Measurements from ENCODE around the gene GAL3ST1.
"Not testable (repeated sequence)": the region's sequence is repeated elsewhere in the genome, so short reads cannot be mapped to it uniquely, and the experiment has no call there.

GAL3ST1 gene, protein sequence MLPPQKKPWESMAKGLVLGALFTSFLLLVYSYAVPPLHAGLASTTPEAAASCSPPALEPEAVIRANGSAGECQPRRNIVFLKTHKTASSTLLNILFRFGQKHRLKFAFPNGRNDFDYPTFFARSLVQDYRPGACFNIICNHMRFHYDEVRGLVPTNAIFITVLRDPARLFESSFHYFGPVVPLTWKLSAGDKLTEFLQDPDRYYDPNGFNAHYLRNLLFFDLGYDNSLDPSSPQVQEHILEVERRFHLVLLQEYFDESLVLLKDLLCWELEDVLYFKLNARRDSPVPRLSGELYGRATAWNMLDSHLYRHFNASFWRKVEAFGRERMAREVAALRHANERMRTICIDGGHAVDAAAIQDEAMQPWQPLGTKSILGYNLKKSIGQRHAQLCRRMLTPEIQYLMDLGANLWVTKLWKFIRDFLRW

GRCh38 chr22:30574095-30574981 is at the start of gene GAL3ST1:
Gene GAL3ST1, minus strand, starts transcription at chr22:30574665. Its CDS starts 17,273 bp downstream, at chr22:30557392.
- FAIRE-seq, result no peak

DNA sequence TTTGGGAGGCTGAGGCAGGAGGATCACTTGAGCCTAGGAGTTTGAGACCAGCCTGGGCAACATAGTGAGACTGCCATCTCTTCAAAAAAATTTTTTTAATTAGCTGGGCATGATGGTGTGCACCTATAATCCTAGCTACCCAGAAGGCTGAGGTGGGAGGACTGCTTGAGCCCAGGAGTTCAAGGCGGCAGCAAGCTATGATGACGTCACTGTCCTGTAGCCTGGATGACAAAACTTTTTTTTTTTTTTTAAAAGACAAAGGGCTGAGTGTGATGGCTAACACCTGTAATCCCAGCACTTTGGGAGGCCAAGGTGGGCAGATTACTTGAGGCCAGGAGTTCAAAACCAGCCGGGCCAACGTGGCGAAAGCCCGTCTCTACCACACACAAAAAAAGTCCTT is 45.4 kb upstream of the GAL3ST1 start:
- FAIRE-seq, result not testable (repeated sequence)

- no peak for FAIRE-seq
These were observed 43.4 kb upstream of the GAL3ST1 start for GRCh38 chr22:30617819-30618218.

GRCh38 chr22:30615543-30615954 is 41.1 kb upstream of the GAL3ST1 start:
- no peak for FAIRE-seq

DNA sequence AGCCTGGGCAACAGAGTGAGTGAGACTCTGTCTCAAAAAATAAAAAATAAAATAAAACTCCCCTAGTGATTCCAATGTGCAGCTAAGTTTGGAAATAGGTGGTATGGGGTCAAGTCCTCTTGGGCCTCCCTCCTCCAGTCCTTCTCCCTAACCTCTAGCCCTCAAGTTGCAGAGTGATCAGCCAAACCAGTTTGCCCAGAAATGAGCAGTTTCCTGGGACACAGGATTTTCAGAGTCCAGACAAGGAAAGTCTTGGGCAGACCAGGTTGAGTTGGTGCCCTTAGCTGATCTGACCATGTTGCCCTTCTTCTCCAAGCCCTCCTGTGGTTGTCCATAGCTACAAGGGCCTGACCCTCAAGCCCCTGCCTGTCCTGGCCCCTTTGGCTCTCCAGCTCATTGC is 40.4 kb upstream of the GAL3ST1 start:
- FAIRE-seq, result no peak

DNA sequence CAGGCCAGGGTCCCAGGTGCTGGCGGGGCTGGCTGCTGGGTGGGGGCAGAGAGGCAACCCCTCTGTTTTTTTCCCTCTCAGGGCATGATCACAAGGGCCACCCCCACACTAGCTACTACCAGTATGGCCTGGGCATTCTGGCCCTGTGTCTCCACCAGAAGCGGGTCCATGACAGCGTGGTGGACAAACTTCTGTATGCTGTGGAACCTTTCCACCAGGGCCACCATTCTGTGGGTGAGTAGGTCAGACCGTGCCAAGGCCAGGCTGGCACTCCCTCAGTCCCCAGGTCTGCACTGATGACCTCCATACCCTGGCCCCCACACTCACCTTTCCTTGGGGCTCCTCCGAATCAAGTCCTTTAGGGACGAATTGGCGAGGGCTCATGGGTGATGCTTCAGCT is 39.8 kb upstream of the GAL3ST1 start:
- no peak for FAIRE-seq

DNA sequence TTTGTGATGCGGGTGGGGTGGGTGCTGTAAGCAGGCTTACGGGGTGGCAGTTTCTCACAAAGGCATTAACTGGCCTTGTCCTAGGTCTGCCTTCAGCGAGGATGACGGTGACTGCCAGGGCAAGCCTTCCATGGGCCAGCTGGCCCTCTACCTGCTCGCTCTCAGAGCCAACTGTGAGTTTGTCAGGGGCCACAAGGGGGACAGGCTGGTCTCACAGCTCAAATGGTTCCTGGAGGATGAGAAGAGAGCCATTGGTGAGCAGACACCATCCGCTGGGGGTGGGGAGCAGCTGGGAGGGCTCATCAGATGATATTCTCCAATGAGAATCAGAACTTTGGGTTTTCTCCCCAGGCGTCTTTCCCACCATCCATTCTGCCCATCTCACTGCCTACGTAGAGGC is 38.3 kb upstream of the GAL3ST1 start:
- no peak for FAIRE-seq

- no peak for FAIRE-seq
These were observed 36.7 kb upstream of the GAL3ST1 start for GRCh38 chr22:30611197-30611596.

- FAIRE-seq, result no peak
These were observed 35.8 kb upstream of the GAL3ST1 start for GRCh38 chr22:30610299-30610698.

- no peak for FAIRE-seq
These were observed 35.1 kb upstream of the GAL3ST1 start for GRCh38 chr22:30609260-30610185.

DNA sequence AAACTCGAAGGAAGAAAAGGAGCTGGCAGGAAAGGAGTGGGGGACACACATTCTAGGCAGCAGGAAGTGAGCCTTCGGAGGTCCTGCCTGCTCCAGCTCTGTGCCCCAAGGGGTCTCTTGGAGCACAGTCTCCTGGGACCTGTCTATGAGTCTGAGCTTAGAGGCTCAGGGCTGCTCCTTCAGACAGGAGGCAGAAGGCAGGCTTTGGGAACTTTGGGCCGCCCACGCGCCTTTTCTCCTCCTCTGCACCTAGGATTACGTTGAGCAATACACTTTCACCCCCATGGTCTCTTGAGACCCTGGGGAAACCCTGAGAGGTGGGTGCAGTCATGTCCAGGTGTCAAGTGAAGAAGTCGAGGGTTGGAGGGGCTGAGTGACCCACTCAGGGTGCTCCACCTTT is 33.5 kb upstream of the GAL3ST1 start:
- no peak for FAIRE-seq

DNA sequence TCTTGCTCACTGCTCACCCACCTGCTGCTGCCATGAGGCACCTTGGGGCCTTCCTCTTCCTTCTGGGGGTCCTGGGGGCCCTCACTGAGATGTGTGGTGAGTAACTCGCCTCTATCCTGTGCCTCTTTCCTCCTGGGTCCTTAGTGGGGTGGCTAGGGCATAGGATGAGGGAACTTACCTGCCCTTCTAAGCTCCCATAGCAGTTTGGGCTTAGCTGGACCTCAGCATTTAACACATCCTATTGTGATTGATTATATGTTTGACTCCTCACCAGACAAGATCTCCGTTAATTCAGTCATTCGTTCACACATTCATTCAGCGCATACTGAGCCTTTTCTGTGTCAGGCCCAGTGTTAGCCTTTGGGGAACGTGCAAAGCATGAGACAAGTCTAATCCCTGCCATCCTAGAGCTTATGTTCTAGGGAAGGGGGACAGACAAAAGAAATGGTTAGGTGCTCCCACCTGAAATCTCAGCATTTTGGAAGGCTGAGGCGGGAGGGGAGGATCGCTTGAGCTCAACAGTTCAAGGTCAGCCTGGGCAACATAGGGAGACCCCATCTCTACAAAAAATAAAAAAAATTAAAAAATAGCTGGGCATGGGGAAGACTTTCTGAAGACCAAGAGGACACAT is 33.0 kb upstream of the GAL3ST1 start:
- no peak for FAIRE-seq

DNA sequence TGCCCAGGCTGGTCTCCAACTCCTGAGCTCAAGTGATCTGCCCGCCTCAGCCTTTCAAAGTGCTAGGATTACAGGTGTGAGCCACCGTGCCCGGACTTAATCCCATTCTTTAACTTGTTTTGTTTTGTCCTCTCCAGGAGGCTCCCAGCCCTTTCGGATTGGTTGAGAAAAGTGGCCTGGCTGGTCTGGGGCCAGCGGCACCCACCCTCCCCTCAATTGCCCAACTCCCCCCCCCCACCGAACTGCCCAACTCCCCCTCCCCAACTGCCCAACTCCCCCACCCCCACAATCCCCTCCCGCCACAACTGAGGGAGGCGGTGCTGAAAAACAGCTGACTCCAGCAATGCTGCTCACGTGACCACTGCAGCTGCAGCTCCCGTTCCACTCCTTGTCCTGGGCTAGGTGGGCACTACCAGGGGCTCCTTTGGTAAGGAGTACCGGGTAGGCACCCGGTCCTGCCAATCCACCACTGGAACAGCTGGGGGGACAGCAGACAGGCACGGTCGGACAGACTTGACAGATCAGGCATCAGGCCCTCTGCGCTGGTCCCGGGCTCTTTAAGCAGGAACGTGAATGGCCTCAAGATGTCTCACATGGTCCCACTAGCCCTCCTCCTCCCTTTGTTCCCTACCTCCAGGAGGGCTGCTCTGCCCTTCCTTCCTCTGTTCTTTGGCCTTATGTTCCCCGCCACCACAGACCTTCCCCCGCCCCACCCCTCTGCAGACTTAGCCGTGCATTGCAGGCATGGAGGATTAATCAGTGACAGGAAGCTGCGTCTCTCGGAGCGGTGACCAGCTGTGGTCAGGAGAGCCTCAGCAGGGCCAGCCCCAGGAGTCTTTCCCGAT is 32.2 kb upstream of the GAL3ST1 start, which contains the start of gene TCN2:
TSS of gene TCN2 (plus strand) at position 720 of the 845 bp plus-strand sequence. CDS start 158 bp downstream, outside the sequence.
- no peak for FAIRE-seq

DNA sequence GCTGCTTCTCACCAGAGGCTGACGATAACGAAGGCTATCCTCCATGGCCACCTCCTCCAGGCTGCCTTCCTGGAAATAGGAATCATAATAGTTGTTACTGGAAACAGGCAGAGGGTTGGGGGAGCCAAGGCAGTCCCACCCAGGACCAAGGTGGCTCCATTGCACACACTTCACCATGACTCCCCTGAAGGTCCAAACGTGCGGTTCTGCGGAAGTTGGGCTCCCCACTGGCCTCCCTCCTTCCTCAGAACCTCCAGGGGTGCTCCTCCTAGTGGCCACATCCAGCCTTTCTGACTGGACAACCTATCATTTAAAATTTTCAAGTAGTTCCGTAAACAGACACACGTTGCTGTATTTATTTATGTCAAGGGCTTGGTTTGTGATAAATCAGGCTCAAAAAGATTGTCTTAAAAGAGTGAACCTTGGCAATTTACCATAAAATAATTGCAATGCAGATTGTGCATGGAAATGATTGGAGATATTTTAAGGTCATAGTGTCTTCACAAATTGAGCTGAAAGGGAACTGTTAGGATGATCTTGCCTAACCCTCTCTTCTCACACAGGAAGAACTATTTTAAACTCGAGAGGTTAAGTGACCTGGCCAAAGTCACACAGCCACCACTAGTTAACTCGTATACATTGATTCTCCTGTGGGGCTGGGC is 31.1 kb upstream of the GAL3ST1 start:
- no peak for FAIRE-seq

DNA sequence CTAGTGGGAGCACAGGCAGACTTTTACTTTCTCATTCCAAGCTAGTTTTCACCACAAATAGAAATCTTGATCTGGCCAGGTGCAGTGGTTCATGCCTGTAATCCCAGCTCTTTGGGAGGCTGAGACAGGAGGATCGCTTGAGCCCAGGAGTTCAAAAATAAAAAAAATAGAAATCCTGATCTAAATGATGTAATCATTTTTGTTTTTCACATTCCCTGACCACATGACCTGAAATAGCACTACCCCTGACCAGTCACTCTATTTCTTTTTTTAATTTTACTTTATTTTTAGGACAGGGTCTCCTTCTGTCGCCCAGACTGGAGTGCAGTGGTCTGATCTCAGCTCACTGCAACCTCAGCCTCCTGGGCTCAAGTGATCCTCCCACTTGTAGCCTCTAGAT is 30.3 kb upstream of the GAL3ST1 start:
- FAIRE-seq, result no peak

DNA sequence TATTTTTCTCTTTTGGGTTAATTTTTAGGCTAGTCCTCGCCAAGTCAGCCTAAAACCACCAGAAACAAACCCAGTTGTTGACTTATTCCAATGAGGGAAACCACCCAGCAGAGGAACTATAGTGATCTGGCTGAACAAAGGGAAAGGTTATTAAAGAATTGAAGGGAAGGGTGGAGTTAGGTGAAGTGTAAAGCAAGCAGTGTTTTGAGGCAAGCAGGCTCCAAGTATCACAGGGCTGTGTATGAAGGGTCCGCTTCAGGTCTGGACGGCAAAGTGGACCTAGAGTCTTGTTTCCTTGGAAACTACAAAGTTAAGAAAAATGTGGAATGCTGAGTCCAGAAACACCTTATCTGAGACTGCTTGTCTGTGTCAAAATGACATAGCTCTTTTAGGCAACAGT is 29.3 kb upstream of the GAL3ST1 start:
- FAIRE-seq, result no peak

DNA sequence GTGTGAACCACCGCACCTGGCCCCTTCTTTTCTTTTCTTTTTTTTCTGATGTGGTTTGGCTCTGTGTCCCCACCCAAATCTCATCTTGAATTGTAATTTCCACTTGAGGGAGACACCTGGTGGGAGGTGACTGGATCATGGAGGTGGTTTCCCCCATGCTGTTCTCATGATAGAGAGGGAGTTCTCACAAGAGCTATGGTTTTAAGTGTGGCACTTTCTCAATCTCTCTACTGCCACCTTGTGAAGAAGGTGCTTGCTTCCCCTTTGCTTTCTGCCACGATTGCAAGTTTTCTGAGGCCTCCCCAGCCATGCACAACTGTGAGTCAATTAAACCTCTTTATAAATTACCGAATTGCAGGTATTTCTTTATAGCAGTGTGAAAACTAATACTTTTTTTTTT is 27.6 kb upstream of the GAL3ST1 start:
- no peak for FAIRE-seq

GRCh38 chr22:30601464-30601863 is 27.0 kb upstream of the GAL3ST1 start:
- FAIRE-seq, result no peak

- FAIRE-seq, result no peak
These were observed 26.5 kb upstream of the GAL3ST1 start for GRCh38 chr22:30600921-30601320.

DNA sequence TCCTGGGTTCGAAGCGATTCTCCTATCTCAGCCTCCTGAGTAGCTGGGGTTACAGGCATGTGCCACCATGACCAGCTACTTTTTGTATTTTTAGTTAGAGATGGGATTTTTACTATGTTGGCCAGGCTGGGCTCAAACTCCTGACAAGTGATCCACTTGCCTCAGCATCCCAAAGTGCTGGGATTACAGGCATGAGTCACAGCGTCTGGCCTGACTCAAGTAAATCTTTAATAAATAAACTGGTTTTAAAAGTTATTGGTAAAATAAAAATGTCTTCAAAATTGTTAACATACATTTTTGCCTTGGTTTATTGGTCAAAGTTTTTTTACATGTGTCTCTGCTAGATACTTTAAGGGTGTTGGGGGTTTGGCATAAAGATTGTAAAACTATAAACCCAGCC is 24.5 kb upstream of the GAL3ST1 start:
- FAIRE-seq, result no peak

GRCh38 chr22:30596886-30597285 is 22.4 kb upstream of the GAL3ST1 start:
- no peak for FAIRE-seq

Data from endometrium (tissue), 2 donors.